ENCODE results near the gene KCNH8. TPM values are rescaled to one million over a fixed set of nuclear protein-coding genes. Genes with fewer than 3 reads are reported as not detected.
"Not testable (repeated sequence)": the region's sequence is repeated elsewhere in the genome, so short reads cannot be mapped to it uniquely, and the experiment has no call there.

The KCNH8 gene
- total RNA-seq, 1 donor from 2014 or later = 2.3 TPM

- no peak for DNase-seq (ENCODE audit: low spot score)
- Histone ChIP-seq H3K27me3 (no peaks in the 10 kb centered on the region), H3K36me3 (no peaks in the 10 kb centered on the region), H4K20me1 (ENCODE audit: low read depth) (no peaks in the 10 kb centered on the region), H3F3A (ENCODE audit: low read depth) (no peaks in the 10 kb centered on the region), H3K4me1 (peaks cover 8% of the 10 kb centered on the region), H2AFZ (replicated peaks) (no peak overlapping the region), H3K4me2 (no peak overlapping the region), H3K79me2 (ENCODE audit: low read depth) (no peaks in the 10 kb centered on the region), H3K9me3 (ENCODE audit: low read depth) (no peaks in the 10 kb centered on the region), H3K27ac (no peak overlapping the region), H3K4me3 (no peak overlapping the region), H3K9ac (no peak overlapping the region)
- Mint-ChIP-seq H3K27ac (no peak overlapping the region), H3K4me1 (peaks cover 15% of the 10 kb centered on the region), H3K27me3 (ENCODE audit: insufficient read depth, low read depth) (no peaks in the 10 kb centered on the region), H3K36me3 (no peaks in the 10 kb centered on the region), H3K9me3 (peaks cover 4% of the 10 kb centered on the region), H3K4me3 (no peak overlapping the region)
- no peak for TF ChIP-seq CTCF (IDR thresholded peaks at IDR 0.05)
- no peak for TF ChIP-seq EZH2 (IDR thresholded peaks at IDR 0.05)
- no peak for TF ChIP-seq EZH2phosphoT487 (IDR thresholded peaks at IDR 0.05)
Measured at GRCh38 chr3:19229086-19229485, 80.8 kb downstream of the KCNH8 start.

- not testable (repeated sequence) for H3K27ac ChIP-seq; H2AFZ ChIP-seq (replicated peaks); H3K4me3 Mint-ChIP-seq; H3K4me2 ChIP-seq; H3K27ac Mint-ChIP-seq; H3K27me3 ChIP-seq; H3K9ac ChIP-seq; H3K9me3 ChIP-seq (ENCODE audit: low read depth); DNase-seq (ENCODE audit: low spot score); H4K20me1 ChIP-seq (ENCODE audit: low read depth); H3K27me3 Mint-ChIP-seq (ENCODE audit: insufficient read depth, low read depth); H3F3A ChIP-seq (ENCODE audit: low read depth); H3K79me2 ChIP-seq (ENCODE audit: low read depth); H3K36me3 ChIP-seq; H3K36me3 Mint-ChIP-seq; H3K4me3 ChIP-seq; H3K9me3 Mint-ChIP-seq; H3K4me1 ChIP-seq
- peaks cover 15% of the 10 kb centered on the region for H3K4me1 Mint-ChIP-seq
Measured at GRCh38 chr3:19229881-19230280, 81.6 kb downstream of the KCNH8 start.

DNA sequence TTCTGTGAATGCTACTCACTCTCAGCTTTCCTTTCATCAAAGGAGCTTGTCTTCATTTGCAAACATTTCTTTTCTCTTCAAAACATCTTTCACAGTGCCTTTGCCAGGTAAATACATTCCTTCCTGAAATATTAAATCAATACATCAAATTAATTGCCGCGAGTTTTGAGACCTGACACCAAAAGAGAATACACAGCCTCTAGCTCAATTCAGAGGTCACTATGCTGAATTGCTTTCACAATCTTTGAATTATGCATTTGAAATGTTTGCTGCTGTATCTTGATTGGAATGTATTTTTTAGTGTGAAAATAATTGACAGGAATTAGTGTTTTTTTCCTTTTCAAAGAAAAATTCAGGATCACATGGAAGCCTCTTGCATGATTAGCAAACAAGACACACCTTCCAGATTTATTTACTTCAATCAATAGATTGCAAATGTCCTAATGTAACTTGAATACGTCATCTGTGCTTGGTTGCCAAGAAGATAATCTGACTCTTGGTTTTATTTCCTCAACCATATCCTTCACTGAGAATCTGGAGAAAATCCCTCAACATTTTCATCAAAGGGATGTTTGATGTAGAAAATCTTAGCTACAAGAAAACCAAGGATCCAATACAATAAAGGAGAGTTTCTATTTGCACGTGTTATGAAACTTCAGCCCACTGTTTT is 83.6 kb downstream of the KCNH8 start:
- DNase-seq (ENCODE audit: low spot score) = no peak
- Histone ChIP-seq H3K4me2 (no peak overlapping the region), H3K4me3 (no peak overlapping the region), H3K27ac (no peak overlapping the region), H3K36me3 (no peaks in the 10 kb centered on the region), H2AFZ (replicated peaks) (no peak overlapping the region), H3K4me1 (peaks cover 5% of the 10 kb centered on the region), H3K9me3 (ENCODE audit: low read depth) (no peaks in the 10 kb centered on the region), H3F3A (ENCODE audit: low read depth) (no peaks in the 10 kb centered on the region), H3K27me3 (no peaks in the 10 kb centered on the region), H4K20me1 (ENCODE audit: low read depth) (no peaks in the 10 kb centered on the region), H3K9ac (no peak overlapping the region), H3K79me2 (ENCODE audit: low read depth) (no peaks in the 10 kb centered on the region)
- TF ChIP-seq CTCF (IDR thresholded peaks at IDR 0.05) (no peak), EZH2 (IDR thresholded peaks at IDR 0.05) (no peak), EZH2phosphoT487 (IDR thresholded peaks at IDR 0.05) (no peak)
- Mint-ChIP-seq H3K27me3 (ENCODE audit: insufficient read depth, low read depth) (no peaks in the 10 kb centered on the region), H3K4me1 (peaks cover 7% of the 10 kb centered on the region), H3K4me3 (no peak overlapping the region), H3K36me3 (no peaks in the 10 kb centered on the region), H3K27ac (no peak overlapping the region), H3K9me3 (peaks cover 5% of the 10 kb centered on the region)

- Mint-ChIP-seq H3K4me3 (no peak overlapping the region), H3K27me3 (ENCODE audit: insufficient read depth, low read depth) (peaks cover 2% of the 10 kb centered on the region), H3K4me1 (peaks cover 4% of the 10 kb centered on the region), H3K9me3 (peaks cover 5% of the 10 kb centered on the region), H3K36me3 (no peaks in the 10 kb centered on the region), H3K27ac (no peak overlapping the region)
- no peak overlapping the region for H2AFZ ChIP-seq (replicated peaks)
- H3K36me3 ChIP-seq = no peaks in the 10 kb centered on the region
- no peaks in the 10 kb centered on the region for H3K79me2 ChIP-seq (ENCODE audit: low read depth)
- H4K20me1 ChIP-seq (ENCODE audit: low read depth) = no peaks in the 10 kb centered on the region
- no peak overlapping the region for H3K9ac ChIP-seq
- H3K4me1 ChIP-seq = peaks cover 5% of the 10 kb centered on the region
- TF ChIP-seq CTCF (IDR thresholded peaks at IDR 0.05) (no peak), EZH2 (IDR thresholded peaks at IDR 0.05) (no peak), EZH2phosphoT487 (IDR thresholded peaks at IDR 0.05) (no peak)
- H3K27me3 ChIP-seq = no peaks in the 10 kb centered on the region
- no peak overlapping the region for H3K4me3 ChIP-seq
- H3F3A ChIP-seq (ENCODE audit: low read depth) = no peaks in the 10 kb centered on the region
- H3K27ac ChIP-seq = no peak overlapping the region
- H3K9me3 ChIP-seq (ENCODE audit: low read depth) = no peaks in the 10 kb centered on the region
- no peak for DNase-seq (ENCODE audit: low spot score)
- no peak overlapping the region for H3K4me2 ChIP-seq
Measured at GRCh38 chr3:19232566-19232965, 84.3 kb downstream of the KCNH8 start.

DNA sequence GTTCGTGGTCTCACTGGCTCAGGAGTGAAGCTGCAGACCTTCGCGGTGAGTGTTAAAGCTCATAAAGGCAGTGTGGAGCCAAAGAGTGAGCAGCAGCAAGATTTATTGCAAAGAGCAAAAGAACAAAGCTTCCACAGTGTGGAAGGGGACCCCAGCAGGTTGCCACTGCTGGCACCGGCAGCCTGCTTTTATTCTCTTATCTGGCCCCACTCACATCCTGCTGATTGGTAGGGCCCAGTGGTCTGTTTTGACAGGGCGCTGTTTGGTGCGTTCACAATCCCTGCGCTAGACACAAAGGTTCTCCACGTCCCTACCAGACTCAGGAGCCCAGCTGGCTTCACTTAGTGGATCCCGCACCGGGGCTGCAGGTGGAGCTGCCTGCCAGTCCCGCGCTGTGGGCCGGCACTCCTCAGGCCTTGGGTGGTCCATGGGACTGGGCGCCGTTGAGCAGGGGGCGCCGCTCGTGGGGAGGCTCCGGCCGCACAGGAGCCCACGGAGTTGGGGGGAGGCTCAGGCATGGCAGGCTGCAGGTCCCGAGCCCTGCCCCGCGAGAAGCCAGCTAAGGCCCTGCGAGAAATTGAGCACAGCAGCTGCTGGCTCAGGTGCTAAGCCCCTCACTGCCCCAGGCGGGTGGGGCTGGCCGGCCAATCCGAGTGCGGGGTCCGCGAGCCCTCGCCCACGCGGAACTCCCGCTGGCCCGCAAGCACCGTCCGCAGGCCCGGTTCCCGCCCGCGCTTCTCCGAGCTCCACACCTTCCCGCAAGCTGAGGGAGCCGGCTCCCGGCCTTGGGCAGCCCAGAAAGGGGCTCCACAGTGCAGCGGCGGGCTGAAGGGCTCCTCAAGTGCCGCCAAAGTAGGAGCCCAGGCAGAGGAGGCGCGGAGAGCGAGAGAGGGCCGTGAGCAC is 85.8 kb downstream of the KCNH8 start:
- not testable (repeated sequence) for H3K27me3 Mint-ChIP-seq (ENCODE audit: insufficient read depth, low read depth); H3K4me1 ChIP-seq; H3K27ac ChIP-seq; H3K4me1 Mint-ChIP-seq; H3F3A ChIP-seq (ENCODE audit: low read depth); H3K27me3 ChIP-seq; H3K9ac ChIP-seq; H3K9me3 ChIP-seq (ENCODE audit: low read depth); H3K9me3 Mint-ChIP-seq; H3K4me3 ChIP-seq; H3K4me2 ChIP-seq; H3K79me2 ChIP-seq (ENCODE audit: low read depth); H3K36me3 Mint-ChIP-seq; DNase-seq (ENCODE audit: low spot score); H2AFZ ChIP-seq (replicated peaks); H3K4me3 Mint-ChIP-seq; H3K36me3 ChIP-seq; H4K20me1 ChIP-seq (ENCODE audit: low read depth)
- peak overlapping the region; percentile 40 for H3K27ac Mint-ChIP-seq
